HEK293 (cell line): ENCODE measurements around the gene MIEN1.

Source experiments
- ATF2 ChIP-seq: fragments of 450-650 bp; formaldehyde crosslinking; IDR thresholded peaks from 2 replicates; pipeline ENCODE4 v1.5.1; 2016; ENCODE audit warnings: missing biosample characterization, missing genetic modification characterization, low read depth
- CTCF ChIP-seq: fragments of 450-650 bp; formaldehyde crosslinking; IDR thresholded peaks from 2 replicates; pipeline ENCODE4 v1.5.1; 2016; ENCODE audit warnings: missing biosample characterization, missing genetic modification characterization
- ZNF214 ChIP-seq: fragments of 450-650 bp; formaldehyde crosslinking; IDR thresholded peaks from 2 replicates; pipeline ENCODE4 v1.5.1; 2017; ENCODE audit warnings: missing biosample characterization, mild to moderate bottlenecking, missing genetic modification characterization, borderline replicate concordance
- ZNF23 ChIP-seq: fragments of 450-650 bp; formaldehyde crosslinking; IDR thresholded peaks from 2 replicates; pipeline ENCODE4 v1.5.1; 2016; ENCODE audit warnings: missing biosample characterization, missing genetic modification characterization, borderline replicate concordance
- ZNF24 ChIP-seq: fragments of 450-650 bp; formaldehyde crosslinking; IDR thresholded peaks from 2 replicates; pipeline ENCODE4 v1.5.1; 2016; ENCODE audit warnings: missing biosample characterization, missing genetic modification characterization
- ZNF747 ChIP-seq: fragments of 450-650 bp; formaldehyde crosslinking; IDR thresholded peaks from 2 replicates; pipeline ENCODE4 v1.5.1; 2016; ENCODE audit warnings: missing biosample characterization, missing genetic modification characterization

- TF ChIP-seq ZNF24 (tag by site-specific recombination) (no peak), ZNF747 (tag by site-specific recombination) (no peak), ZNF214 (no peak), CTCF (tag by site-specific recombination) (no peak), ATF2 (tag by site-specific recombination) (no peak), ZNF23 (no peak)
Observed at GRCh38 chr17:39688945-39689344, 41.4 kb downstream of the MIEN1 start.
